NCI-H526 treated with DMSO at 0.1 percent for 48 hours (cell line): ENCODE measurements around the gene STOX2.

Source experiments
- DNase-seq: peaks from one replicate; lab custom pipeline; 2025; lab: John Stamatoyannopoulos, UW

STOX2 gene

DNA sequence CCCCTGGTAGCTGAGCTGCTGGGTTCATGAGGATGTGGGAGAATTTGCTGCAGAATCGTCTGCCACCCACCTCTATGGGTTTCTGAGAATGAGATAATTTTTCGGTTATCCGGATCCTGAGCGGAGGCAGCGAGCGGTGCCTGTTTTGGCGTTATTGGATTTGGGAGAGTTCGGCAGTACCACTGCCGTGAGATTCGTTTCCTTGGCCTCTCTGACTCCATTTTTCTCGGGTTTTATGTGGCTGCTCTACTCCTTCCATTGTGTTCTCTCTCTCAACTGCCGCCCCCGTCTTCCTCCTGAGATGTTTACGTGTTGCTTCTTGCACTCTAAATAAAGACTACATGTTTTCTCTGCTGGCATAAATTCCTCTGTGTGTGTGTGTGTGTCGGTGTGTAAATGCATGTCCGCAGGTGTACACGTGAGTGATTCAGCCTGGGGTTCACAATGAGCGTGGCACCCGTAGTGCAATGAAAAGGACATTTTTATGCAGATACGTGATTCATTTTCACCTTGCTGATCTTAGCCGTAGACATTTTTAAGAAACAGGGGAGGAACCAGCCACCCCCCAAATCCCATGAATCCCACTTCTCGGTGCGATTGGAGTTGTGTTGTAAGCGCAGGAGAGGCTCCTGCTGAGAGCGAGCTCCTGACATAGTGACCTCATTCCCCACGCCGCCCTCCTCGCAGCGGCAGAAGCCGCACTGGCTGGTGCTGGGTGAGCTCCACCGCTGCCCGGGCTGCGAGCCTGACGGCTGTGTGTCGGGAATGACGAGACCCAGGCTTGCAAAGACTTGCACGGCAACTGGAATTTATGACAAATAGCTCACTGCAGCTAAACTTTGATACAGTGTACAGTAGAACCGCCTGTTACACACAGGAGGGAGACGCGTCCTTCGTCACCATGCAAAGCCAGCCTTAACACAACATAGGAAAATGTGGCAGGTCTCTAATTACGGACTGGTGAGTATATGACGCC, 82.2 kb downstream of the STOX2 start:
- DNase-seq, result peak; percentile 3

DNA sequence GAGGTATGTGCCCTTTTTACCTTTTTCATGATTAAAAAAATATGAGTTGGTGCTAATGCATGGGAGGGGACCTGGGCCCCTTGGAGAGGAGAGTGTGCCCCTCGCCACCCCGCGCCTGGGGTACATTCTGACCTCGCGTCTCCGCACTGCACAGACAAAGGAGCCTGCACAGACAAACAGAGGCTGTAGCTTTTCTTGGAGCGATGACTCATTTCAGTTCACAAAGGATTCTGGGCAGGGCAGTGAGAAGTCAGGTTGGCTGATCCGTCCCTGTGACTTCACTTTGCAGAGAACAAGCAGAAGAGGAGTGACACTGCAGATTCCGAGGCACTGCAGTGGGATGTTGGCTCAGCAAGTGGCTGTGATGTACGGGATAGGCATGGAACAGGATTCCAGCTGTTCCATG, 82.9 kb downstream of the STOX2 start:
- DNase-seq, result no peak

DNA sequence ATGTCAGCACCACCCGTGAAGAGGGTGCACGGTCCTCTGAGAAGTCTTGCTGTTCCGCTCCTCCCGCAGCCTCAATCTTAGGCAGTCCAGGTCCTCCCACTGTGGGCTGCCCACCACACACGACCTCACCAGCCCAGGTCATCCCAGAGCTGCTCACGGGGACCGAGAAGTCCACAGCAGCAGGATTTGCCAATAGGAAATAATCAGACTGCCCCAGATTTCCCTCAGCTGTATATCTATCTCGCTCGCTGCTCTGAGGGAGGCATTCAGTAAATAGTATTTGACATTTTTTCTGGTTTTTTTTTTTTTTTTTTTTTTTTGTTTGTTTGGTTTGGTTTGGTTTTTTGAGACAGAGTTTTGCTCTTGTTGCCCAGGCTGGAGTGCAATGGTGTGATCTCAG, 83.8 kb downstream of the STOX2 start:
- no peak for DNase-seq

GRCh38 chr4:183989461-183989860, 84.4 kb downstream of the STOX2 start:
- DNase-seq, result no peak

DNA sequence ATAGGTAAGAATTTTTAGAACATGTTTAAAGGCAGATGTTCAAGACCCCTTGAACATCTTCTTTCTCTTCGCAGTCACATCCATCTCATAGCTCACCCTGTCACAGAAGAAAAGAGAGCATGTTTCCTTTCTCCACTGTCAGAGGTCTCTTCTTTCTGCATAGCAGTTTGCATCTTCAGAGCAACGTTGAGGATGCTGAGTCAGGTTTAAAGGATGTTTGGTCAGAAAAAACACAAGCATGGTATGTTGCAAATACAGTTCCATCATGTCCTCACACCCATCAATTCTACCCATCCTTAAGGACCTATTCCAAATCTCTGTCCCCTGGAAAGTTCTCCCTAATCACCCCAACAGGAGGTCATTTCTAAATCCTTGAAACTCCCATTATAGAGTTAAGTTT, 84.8 kb downstream of the STOX2 start:
- no peak for DNase-seq

DNA sequence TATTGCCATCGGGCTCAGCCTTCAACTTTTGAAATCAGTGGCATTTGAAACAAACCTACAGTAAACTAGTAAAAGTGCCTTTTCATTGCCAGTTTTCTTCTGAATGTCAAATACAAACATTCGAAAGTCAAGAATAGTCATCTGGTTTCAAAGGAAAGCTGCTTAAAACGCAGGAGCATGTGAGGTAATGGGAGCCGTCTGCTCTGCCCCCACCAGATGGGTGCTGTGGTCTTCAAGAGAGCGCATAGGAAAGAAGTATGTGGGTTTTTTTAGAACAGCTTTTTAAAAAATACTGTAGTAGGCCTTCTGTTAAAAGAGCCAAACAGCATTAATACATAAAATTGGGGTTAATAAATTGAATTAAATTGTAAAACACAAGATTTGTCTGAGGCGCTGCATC, 88.6 kb downstream of the STOX2 start:
- DNase-seq, result no peak

DNA sequence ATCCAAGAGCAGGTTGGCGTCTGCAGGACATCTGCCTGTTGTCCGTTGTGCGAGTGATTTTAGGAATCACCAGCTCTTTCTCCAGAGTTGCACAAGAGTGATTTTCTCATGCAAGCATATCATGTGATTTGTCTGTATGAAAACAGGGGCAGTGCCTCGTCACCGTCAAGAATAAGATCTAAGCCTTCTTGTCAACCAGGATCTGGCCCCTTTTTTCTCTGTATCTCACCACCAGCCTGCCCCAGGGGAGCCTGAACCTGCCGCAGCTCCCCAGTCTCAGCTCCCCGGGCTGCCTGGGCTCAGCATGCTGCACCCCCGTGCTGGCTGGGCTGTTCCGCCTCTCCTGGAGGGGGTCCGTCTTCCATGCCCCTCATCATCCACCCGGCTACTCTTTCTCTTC, 90.5 kb downstream of the STOX2 start:
- no peak for DNase-seq

GRCh38 chr4:183996868-183997267, 91.8 kb downstream of the STOX2 start:
- DNase-seq, result no peak

GRCh38 chr4:183999435-183999834, 94.3 kb downstream of the STOX2 start:
- no peak for DNase-seq

- no peak for DNase-seq
Measured at GRCh38 chr4:184000457-184001396, 95.6 kb downstream of the STOX2 start.

DNA sequence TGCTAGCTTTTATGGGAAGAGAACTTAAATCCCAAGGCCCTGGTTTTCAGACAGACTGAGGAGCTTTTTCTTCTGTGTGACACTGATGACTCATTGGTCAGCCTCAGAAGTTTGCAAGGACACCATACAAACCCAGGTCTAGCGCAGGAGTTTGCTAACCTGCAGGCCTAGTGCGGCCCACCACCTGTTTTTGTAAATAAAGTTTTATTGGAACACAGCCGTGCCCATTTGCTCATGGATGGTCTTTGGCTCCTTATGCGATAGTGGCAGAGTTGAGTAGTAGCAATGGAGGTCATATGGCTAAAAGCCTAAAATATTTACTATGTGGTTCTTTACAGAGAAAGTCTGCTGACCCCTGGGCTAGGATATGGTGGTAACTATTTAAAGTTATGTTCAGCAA, 98.3 kb downstream of the STOX2 start:
- DNase-seq, result no peak

- DNase-seq, result no peak
Measured at GRCh38 chr4:184007891-184008290, 102.8 kb downstream of the STOX2 start.

GRCh38 chr4:184010696-184011095, 105.6 kb downstream of the STOX2 start:
- DNase-seq, result no peak

DNA sequence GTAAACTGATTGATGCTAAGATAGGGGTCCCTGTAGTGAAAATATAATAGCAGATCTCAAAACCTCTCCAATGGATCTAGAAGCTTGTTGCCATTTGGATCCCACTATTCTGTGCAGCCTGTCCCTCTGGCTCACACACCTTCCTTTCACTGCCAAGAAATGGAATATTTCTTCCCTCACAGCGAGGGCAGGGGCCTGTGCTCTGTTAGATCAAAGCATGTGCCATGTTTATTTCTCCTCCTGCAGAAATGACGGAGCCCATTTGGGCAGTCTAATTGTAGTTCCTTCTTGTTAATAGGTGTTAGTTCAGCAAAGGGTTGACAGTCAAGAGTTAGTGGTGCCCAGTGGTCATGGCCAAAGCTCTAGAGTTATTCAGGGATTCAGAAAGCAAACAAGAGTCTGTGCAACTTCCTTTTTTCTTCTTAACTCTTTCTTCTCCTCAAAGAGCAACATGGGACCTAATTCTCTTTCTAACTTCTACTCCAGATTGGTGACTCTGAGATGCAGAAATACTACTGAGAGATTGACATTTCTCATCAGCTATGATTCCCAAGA, 106.8 kb downstream of the STOX2 start:
- DNase-seq, result no peak

- DNase-seq, result no peak
Measured at GRCh38 chr4:184012937-184013336, 107.8 kb downstream of the STOX2 start.

GRCh38 chr4:184014301-184014700, 109.2 kb downstream of the STOX2 start:
- DNase-seq, result no peak

GRCh38 chr4:184016759-184017668, 111.9 kb downstream of the STOX2 start:
- no peak for DNase-seq

DNA sequence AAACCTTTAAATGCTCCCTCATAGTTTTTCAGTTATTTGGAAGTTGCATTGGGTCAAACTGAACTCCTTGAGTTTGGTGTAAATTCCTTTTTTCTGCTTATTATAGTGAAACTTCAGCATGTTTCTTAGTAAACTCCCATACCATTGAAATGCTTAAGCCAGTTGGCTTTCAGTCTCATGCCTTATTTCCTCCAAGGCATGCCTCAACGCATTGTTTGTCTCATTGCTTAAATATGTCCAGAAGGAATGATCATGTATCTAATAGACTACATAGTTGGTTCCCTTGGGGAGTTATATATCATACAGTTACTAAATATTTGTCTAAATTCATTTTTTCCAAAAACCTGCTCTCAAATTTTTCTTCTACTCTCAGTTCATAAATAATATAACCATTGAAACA, 114.0 kb downstream of the STOX2 start:
- no peak for DNase-seq

- no peak for DNase-seq
Measured at GRCh38 chr4:184019667-184020623, 114.8 kb downstream of the STOX2 start.

DNA sequence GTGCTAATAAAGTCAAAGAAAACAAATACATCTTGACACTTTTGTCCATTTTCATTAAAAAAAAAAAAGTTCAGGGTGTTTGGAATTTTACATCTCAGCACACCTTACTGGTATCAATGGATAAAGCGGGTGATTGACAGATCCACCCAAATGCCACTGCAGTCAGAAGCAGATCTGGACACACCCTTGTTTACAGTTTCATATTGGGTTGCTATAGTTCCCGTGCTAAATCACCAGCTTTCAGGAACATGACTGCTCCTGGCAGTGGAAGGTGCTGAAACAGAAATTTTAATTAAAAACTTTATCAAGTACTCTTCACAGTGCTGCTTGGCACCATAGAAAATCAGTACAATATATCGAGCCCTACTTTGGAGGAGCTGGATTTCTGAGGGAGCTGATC, 116.3 kb downstream of the STOX2 start:
- no peak for DNase-seq
